ENCODE results near the gene REV3L. TPM values are rescaled to one million over a fixed set of nuclear protein-coding genes. Genes with fewer than 3 reads are reported as not detected.

The REV3L gene
- total RNA-seq, 1 experiment from 2014 or later, result 5.3 TPM

DNA sequence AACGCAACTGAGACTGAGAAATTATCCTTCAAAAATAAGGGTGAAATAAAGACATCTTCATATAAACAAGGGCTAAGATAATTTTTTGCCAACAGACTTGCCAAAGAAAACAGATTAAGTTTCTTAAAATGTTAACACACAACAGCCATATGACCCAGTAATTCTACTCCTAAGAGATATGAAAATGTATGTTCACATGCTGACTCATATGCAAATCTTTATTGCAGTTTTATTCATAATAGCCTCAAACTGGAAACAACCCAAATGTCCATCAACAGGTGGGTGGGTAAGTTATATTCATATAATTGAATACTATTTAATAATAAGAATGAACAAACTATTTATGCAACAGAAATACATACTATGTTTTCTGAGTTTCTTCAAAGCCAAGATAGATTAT, 140.1 kb downstream of the REV3L start:
- H4K5ac ChIP-seq (ENCODE audit: insufficient read length, low read depth, low read length), result no peak overlapping the region
- no peak overlapping the region for H2BK15ac ChIP-seq (ENCODE audit: low read depth, low read length)
- no peak overlapping the region for H3K18ac ChIP-seq (ENCODE audit: insufficient read length, low read depth, low read length)
- H2AFZ ChIP-seq (ENCODE audit: low read length), result no peak overlapping the region
- no peaks in the 10 kb centered on the region for H3K9me3 ChIP-seq (ENCODE audit: control insufficient read depth, low read depth, low read length)
- H4K20me1 ChIP-seq (ENCODE audit: control insufficient read depth, insufficient read depth, insufficient read length), result no peaks in the 10 kb centered on the region
- H4K8ac ChIP-seq (replicated peaks; ENCODE audit: insufficient read length, low read depth, low read length), result no peak overlapping the region
- H3K27me3 Mint-ChIP-seq (ENCODE audit: low read depth), result no peaks in the 10 kb centered on the region
- H3K4ac ChIP-seq (ENCODE audit: low read depth, low read length), result no peak overlapping the region
- no CpG with 5 or more reads among the region's 1 CpG for WGBS (ENCODE audit: extremely low coverage, insufficient read length, low lambda C conversion rate)
- no peaks in the 10 kb centered on the region for H3K23me2 ChIP-seq (ENCODE audit: insufficient read length, low read depth, low read length, poor library complexity, severe bottlenecking)
- H3K36me3 Mint-ChIP-seq (ENCODE audit: insufficient read depth in 1 of 3, low read depth in 3 of 3), result no peaks in the 10 kb centered on the region
- no peak overlapping the region for H3K4me3 Mint-ChIP-seq
- no peak overlapping the region for H3K23ac ChIP-seq (ENCODE audit: insufficient read length, low read depth, low read length)
- no peak for DNase-seq
- no peaks in the 10 kb centered on the region for H3K4me1 ChIP-seq (ENCODE audit: insufficient read depth, low read length)
- no peaks in the 10 kb centered on the region for H3K9me3 Mint-ChIP-seq
- H3K27me3 ChIP-seq (ENCODE audit: insufficient read depth, low read length), result no peaks in the 10 kb centered on the region
- no peak overlapping the region for H3K14ac ChIP-seq (ENCODE audit: insufficient read depth, low read length)
- peaks cover 14 to 16% of the 10 kb centered on the region in 2 experiments for H3K4me1 Mint-ChIP-seq
- H3K4me2 ChIP-seq (ENCODE audit: insufficient read depth, insufficient read length, low read length), result no peak overlapping the region
- H3K27ac Mint-ChIP-seq, result 0 out of 7 replicates have a peak overlapping the region, but pooled peaks of 1 of the 3 experiments have one; percentile 38
- H3T11ph ChIP-seq (ENCODE audit: low read length), result no peak overlapping the region
- H3K56ac ChIP-seq (ENCODE audit: insufficient read length, low read depth, low read length), result no peak overlapping the region
- no peak overlapping the region for H2BK5ac ChIP-seq (ENCODE audit: insufficient read length, low read length)
- no peaks in the 10 kb centered on the region for H3K79me2 ChIP-seq (ENCODE audit: insufficient read depth, low read length)
- no peaks in the 10 kb centered on the region for H3K79me1 ChIP-seq (ENCODE audit: insufficient read depth, low read depth, low read length, poor library complexity, severe bottlenecking)
- H2BK12ac ChIP-seq (ENCODE audit: insufficient read length, low read depth, low read length), result no peak overlapping the region
- no peak overlapping the region for H2AK5ac ChIP-seq (ENCODE audit: insufficient read length, low read length)
- H3K9ac ChIP-seq (ENCODE audit: extremely low read depth, insufficient read length, low read length), result no peak overlapping the region
- no peak overlapping the region for H2BK120ac ChIP-seq (ENCODE audit: low read depth, low read length, poor library complexity, severe bottlenecking)
- no peak overlapping the region for H3K27ac ChIP-seq (ENCODE audit: insufficient read length, low read depth, low read length)
- H4K91ac ChIP-seq (ENCODE audit: insufficient read length, low read depth, low read length), result no peak overlapping the region
- H2BK20ac ChIP-seq (ENCODE audit: low read depth, low read length, poor library complexity, severe bottlenecking), result no peak overlapping the region
- TF ChIP-seq, protein P1, sequence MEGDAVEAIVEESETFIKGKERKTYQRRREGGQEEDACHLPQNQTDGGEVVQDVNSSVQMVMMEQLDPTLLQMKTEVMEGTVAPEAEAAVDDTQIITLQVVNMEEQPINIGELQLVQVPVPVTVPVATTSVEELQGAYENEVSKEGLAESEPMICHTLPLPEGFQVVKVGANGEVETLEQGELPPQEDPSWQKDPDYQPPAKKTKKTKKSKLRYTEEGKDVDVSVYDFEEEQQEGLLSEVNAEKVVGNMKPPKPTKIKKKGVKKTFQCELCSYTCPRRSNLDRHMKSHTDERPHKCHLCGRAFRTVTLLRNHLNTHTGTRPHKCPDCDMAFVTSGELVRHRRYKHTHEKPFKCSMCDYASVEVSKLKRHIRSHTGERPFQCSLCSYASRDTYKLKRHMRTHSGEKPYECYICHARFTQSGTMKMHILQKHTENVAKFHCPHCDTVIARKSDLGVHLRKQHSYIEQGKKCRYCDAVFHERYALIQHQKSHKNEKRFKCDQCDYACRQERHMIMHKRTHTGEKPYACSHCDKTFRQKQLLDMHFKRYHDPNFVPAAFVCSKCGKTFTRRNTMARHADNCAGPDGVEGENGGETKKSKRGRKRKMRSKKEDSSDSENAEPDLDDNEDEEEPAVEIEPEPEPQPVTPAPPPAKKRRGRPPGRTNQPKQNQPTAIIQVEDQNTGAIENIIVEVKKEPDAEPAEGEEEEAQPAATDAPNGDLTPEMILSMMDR (conservative IDR thresholded peaks at IDR 0.05), result no peak

Measured in H9 (cell line).